Activated T-cell treated with anti-CD3 and anti-CD28 coated beads, Interleukin-2, amount 50 U/mL, for 48 hours (primary cell): ENCODE measurements around the gene TAF5.
A peak's percentile ranks its signal among the peaks of the same experiment; 100 is the strongest.
"Not testable (repeated sequence)": the region's sequence is repeated elsewhere in the genome, so short reads cannot be mapped to it uniquely, and the experiment has no call there.

Experiments used
- DNase-seq, 2 experiments: peaks; one replicate each; pipeline ENCODE4 v3.0.0-alpha.2; 2020

Gene TAF5

GRCh38 chr10:103367782-103368518 lies at the start of gene TAF5:
Gene TAF5 (plus strand): TSS chr10:103367976. CDS start chr10:103367990, 14 bp downstream.
- peak; percentile 92 to 94 for DNase-seq

DNA sequence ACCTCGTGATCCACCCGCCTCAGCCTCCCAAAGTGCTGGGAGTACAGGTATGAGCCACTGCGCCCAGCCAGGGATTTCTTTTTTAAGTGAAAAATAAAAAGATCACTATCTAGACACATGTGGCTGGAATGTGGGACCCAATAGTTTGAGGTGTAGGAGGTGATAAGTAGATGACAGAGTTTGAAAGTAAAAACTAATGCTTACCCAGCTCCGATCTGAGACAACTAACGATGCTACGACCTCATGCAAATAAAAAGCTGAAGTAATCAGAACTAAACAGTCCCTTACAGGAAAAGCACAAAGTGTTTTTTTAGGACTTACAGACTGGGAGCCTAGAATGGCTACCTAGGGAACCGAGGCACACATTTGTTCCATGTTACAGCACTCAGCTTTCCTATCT lies 39.9 kb upstream of the TAF5 start:
- DNase-seq: no peak

DNA sequence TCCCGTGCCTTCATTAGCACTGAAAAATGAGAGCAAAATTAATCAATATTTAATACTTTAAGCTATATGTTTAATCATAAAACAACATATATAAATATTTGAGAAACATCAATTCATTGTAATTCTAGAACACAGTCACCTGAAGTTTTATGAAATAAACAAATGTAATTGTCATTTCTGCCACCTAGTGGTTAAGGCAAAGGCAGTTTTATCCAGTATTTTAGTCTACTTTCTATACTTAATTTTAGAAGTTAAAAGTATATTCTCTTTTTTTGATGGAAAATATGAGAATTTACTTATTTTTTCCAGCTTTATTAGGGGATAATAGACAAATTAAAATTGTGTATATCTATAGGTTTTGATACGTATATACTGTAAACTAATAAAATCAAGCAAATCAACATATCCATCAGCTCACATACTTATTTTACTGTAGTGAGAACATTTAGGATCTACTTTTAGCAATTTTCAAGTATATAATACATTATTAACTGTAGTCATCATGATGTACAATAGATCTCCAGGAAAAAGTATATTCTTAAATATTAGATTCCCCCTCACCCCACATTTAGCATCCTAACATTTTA lies 33.7 kb upstream of the TAF5 start:
- DNase-seq: no peak

- no peak for DNase-seq
These were observed 33.2 kb upstream of the TAF5 start for GRCh38 chr10:103334567-103334966.

DNA sequence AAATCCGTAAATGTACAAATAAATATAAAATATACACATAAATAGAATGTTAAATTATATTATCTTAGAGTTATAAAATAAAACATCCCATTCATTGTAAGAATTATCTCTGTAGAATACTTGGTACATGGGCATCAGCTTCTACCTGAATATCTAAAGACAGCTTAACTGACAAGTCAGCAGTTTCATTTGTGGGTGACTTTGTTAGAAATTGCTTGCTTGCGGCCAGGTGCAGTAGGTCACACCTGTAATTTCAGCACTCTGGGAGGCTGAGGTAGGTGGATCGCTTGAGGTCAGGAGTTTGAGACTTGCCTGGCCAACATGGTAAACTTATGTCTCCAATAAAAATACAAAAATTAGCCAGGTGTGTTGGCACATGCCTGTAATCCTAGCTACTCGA lies 31.4 kb upstream of the TAF5 start:
- no peak for DNase-seq

- DNase-seq: no peak
These were observed 17.6 kb upstream of the TAF5 start for GRCh38 chr10:103350175-103350516.

GRCh38 chr10:103350517-103351260 lies 17.1 kb upstream of the TAF5 start, which contains the start of gene PCGF6:
Gene PCGF6 (minus strand): TSS chr10:103351140. CDS start chr10:103351066, 74 bp downstream.
- DNase-seq: peak; percentile 87 to 88

DNA sequence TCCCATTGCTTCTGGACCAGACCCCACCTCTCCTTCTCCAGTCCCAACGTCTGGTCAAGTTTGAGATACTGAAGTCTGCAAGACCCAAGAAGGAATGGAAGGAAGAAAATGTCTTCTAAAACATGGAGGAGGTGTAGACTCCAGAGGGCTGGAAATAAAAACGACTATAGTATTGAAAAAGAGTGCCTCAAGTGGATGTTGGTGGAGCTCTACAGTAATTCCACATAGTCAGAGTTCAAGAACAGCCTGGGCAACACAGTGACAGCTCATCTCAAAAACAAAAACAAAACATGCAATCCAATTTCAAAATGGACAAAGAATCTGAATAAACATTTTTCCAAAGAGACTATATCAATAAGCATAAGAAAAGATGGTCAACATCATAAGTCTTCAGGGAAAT lies 14.5 kb upstream of the TAF5 start:
- DNase-seq: no peak

- DNase-seq: not testable (repeated sequence)
These were observed 13.2 kb upstream of the TAF5 start for GRCh38 chr10:103354567-103354966.

GRCh38 chr10:103355906-103356599 lies 11.7 kb upstream of the TAF5 start:
- DNase-seq: no peak

GRCh38 chr10:103359493-103359892 lies 8.3 kb upstream of the TAF5 start:
- not testable (repeated sequence) for DNase-seq

DNA sequence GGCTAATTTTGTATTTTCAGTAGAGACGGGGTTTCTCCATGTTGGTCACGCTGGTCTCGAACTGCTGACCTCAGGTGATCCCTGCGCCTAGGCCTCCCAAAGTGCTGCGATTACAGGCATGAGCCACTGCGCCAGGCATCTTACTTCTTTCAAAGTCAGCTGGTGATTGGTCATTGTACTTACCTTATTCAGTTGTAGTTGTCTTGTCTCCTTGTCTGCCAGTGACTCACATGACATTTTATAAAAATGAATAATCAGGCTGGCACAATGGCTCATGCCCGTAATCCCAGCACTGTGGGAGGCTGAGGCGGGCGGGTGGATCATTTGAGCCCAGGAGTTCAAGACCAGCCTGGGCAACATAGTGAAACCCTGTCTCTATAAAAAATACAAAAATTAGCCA lies 7.0 kb upstream of the TAF5 start:
- DNase-seq: peak in 1 of 2 experiments; percentile 29

- peak in 1 of 2 experiments; percentile 24 for DNase-seq
These were observed 396 bp upstream of the TAF5 start for GRCh38 chr10:103367379-103367781.

DNA sequence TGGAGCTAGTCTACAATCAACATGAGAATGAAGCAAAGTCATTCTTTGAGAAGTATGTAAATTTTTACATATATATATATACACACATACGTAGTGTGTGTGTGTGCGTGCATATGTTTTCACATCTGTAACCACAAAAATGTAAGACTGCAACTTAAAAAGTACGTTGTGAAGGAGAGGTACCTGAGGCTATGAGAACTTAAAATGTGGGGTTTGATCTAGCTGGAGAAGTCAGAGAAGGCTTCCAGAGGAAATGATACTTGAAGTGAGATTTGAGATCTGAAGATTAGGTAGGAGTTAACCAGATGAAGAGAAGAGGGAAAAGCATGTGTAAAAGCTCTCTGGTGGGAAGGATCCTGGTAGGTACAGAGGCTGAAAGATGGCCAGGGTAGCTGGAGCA lies 5.8 kb downstream of the TAF5 start:
- DNase-seq: no peak

DNA sequence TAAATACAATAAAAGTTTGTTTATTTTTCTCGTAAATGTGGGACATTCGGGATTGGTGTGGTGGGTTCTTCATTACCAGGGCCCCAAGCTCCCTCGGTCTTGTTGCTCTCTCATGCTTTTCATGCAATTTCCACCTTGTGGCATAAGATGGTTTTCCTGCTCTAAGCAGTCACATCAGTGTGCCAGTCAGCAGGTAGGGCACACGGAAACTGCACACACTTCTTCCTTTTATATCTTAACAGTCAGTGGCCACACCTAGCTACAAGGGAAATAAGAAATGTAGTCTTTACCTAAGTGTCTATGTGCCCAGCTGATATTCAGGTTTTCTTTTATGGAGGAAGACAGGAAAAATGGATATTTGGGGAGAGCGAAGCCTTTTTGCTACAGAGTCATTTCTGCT lies 6.5 kb downstream of the TAF5 start:
- DNase-seq: no peak

DNA sequence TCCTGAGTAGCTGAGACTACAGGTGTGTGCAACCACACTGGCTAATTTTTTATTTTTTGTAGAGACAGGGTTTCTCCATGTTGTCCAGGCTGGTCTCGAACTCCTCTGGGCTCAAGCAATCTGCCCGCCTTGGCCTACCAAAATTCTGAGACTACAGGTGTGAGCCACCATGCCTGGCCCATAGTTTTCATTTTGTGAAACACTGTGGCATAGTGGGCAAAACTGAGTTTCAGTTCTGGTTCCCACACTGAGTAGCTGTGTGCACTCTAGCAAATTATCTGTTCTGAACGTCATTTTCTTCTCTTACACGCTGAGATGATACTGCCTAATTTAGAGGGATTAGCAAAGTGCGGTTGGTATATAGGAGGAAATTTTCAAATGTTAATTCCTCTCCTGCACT lies 15.0 kb downstream of the TAF5 start:
- peak in 1 of 2 experiments; percentile 2 for DNase-seq

DNA sequence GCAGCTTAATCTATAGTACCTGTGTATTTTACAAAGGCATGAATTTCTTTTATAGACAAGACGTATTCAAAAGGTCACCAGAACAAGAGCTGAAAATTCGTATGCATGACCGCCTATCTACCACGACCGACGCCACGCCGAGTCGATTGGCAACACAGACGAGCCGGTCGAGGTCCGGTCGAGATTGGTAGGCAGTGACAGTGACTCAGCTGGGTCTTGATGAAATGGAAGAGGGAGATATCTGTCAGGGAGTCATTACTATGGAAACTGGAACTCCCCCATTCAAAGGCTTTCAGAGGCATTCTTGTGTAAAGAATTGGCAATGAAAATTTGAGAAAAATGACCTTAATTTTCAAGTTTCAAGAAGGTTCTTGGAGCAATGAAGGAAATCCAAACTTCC lies 26.4 kb downstream of the TAF5 start:
- no peak for DNase-seq

DNA sequence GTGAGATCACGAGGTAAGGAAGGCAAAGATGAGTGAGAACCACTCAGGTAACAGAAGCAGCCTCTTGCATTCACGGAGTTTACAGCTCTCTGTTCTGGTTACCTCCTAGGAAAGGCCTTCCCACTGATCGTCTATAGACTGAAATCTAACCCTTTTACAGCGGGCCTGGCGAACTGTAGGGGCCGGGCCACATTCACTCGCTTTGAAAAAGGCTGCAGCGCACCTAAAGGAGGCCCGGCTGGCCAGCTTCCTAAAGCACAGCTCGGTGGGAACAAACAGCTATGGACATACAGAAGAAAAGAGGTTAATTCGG lies 27.9 kb downstream of the TAF5 start:
- no peak for DNase-seq

DNA sequence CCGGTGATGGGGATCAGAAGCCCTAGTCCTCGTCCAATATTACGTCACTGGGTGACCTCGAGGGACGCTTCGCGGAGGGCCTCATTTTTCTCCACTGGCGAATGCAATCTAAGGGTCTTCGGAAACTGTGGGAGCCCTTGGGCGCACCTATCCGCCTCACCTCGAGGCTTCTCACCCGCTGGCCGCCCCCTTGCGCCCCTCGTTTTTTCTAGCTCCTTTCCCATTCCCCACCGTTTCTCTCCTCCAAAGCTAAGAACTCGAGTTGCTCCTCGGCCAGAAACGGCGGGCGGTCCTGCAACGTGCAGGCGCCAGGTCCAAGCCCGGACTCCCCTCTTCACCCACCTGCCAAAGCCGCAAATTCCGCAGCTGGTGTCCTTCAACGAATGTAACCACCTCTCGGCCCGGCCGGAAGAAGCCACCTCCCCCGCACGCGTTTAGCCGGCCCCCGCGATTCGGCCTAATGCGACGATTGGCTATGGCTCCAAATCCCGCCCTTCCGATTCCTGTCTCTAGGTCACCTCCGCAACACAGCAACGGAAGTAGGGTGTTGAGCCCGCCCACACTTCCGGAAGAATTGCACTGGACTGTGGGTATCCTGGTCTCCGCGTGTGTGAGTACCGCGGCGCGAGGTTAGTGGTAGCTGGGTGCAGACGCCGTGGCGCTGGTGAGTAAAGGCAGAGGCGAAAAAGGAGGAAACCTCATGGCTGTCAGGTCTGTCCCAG lies 28.5 kb downstream of the TAF5 start, which contains the start of the genes ATP5MK and PDCD11:
TSS of gene ATP5MK (minus strand) at position 409 of the 722 bp plus-strand sequence. CDS start 4,018 bp downstream, outside the sequence.
TSS of gene PDCD11 (plus strand) at position 560 of the 722 bp plus-strand sequence. CDS start 1,801 bp downstream, outside the sequence.
- peak; percentile 97 for DNase-seq

DNA sequence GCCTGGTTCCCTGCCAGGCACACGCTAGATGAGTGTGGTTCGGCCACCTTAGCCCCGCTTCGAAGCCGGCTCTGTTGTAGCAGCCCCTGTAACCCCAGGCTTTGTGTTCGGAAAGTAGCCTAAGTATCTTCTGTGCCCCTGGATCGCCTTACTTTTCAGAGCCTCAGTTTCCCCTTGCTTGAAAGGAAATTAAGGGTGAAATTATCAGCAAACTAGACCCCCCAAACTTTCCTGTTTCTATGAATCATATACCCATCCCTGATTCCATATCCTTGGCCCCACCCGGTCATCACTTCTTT lies 29.0 kb downstream of the TAF5 start:
- DNase-seq: no peak

- DNase-seq: no peak
These were observed 29.5 kb downstream of the TAF5 start for GRCh38 chr10:103397191-103397825.

DNA sequence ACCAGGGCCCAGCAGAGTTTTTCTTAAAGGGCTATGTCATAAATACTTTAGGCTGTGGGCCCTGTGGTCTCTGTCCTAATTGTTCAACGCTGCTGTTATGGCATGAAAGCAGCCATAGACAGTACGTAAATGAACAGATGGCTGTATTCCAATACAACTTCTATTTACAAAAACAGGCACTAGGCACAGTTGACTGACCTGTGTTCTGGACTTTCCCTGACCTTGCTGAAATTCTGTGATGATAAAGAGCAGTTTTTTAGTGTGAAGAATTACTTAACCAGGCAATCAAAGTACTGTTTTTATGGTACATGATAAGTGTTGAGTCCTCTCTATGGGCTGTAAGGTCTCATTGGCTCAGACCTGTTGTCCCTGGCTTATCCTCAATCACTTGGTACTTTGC lies 45.8 kb downstream of the TAF5 start:
- DNase-seq: no peak
